ENCODE results near the gene H2AZ2. TPM values are rescaled to one million over a fixed set of nuclear protein-coding genes. Genes with fewer than 3 reads are reported as not detected.

H2AZ2 gene
- total and polyA plus RNA-seq, 8 donors = 113 to 286 (median 228) TPM

GRCh38 chr7:44854644-44855364 lies 6.9 kb upstream of the H2AZ2 start:
- intact Hi-C loops (cut with DNase I) = loop anchor here in 1 of 2 donors (10.0 kb wide), 1 partner anchor 280 kb away; no protein-coding TSS in a partner anchor
- ATAC-seq (no peak), DNase-seq (no peak)
- TF ChIP-seq CTCF (IDR thresholded peaks at IDR 0.05) = no peak
- Histone ChIP-seq H3K9me3 (no peaks in the 10 kb centered on the region), H3K4me3 (no peak overlapping the region), H3K27ac (no peak overlapping the region), H3K4me1 (peaks cover 0 to 10% of the 10 kb centered on the region in 2 donors), H3K27me3 (no peaks in the 10 kb centered on the region), H3K36me3 (no peaks in the 10 kb centered on the region)

GRCh38 chr7:44853391-44853790 lies 5.5 kb upstream of the H2AZ2 start:
- no peak for TF ChIP-seq CTCF (IDR thresholded peaks at IDR 0.05)
- Histone ChIP-seq H3K27ac (no peak overlapping the region), H3K27me3 (no peaks in the 10 kb centered on the region), H3K4me3 (no peak overlapping the region), H3K36me3 (no peaks in the 10 kb centered on the region), H3K9me3 (no peaks in the 10 kb centered on the region), H3K4me1 (peaks cover 0 to 10% of the 10 kb centered on the region in 2 donors)
- intact Hi-C loops (cut with DNase I) = loop anchor here in 1 of 2 donors (10.0 kb wide), 1 partner anchor 281 kb away; no protein-coding TSS in a partner anchor
- DNase-seq (no peak), ATAC-seq (no peak)

GRCh38 chr7:44852590-44852989 lies 4.7 kb upstream of the H2AZ2 start:
- DNase-seq = no peak
- no peak for ATAC-seq
- H3K9me3 ChIP-seq = no peaks in the 10 kb centered on the region
- no peak for TF ChIP-seq CTCF (IDR thresholded peaks at IDR 0.05)
- no peak overlapping the region for H3K4me3 ChIP-seq
- no peaks in the 10 kb centered on the region for H3K36me3 ChIP-seq
- H3K27me3 ChIP-seq = no peaks in the 10 kb centered on the region
- H3K27ac ChIP-seq = no peak overlapping the region
- intact Hi-C loops (cut with DNase I) = loop anchor here in 1 of 2 donors (10.0 kb wide), 1 partner anchor 282 kb away; no protein-coding TSS in a partner anchor
- peaks cover 0 to 10% of the 10 kb centered on the region in 2 donors for H3K4me1 ChIP-seq

GRCh38 chr7:44849885-44850544 lies 2.1 kb upstream of the H2AZ2 start:
- DNase-seq (no peak), ATAC-seq (no peak)
- Histone ChIP-seq H3K9me3 (no peaks in the 10 kb centered on the region), H3K4me3 (no peak overlapping the region), H3K27ac (no peak overlapping the region), H3K36me3 (no peaks in the 10 kb centered on the region), H3K27me3 (no peaks in the 10 kb centered on the region), H3K4me1 (peaks cover 5 to 12% of the 10 kb centered on the region in 2 donors)
- intact Hi-C loops (cut with DNase I) = loop anchor here in 1 of 2 donors (10.0 kb wide), 2 partner anchors 265 to 285 kb away; partner anchors contain the start of gene TMED4
- no peak for TF ChIP-seq CTCF (IDR thresholded peaks at IDR 0.05)
